ENCODE measurements around the gene KRTAP2-3. TPM values are rescaled to one million over a fixed set of nuclear protein-coding genes. Genes with fewer than 3 reads are reported as not detected.
"Not testable (repeated sequence)": the region's sequence is repeated elsewhere in the genome, so short reads cannot be mapped to it uniquely, and the experiment has no call there.

Gene KRTAP2-3, protein sequence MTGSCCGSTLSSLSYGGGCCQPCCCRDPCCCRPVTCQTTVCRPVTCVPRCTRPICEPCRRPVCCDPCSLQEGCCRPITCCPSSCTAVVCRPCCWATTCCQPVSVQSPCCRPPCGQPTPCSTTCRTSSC
- polyA plus RNA-seq (ENCODE audit: insufficient read length): not detected

DNA sequence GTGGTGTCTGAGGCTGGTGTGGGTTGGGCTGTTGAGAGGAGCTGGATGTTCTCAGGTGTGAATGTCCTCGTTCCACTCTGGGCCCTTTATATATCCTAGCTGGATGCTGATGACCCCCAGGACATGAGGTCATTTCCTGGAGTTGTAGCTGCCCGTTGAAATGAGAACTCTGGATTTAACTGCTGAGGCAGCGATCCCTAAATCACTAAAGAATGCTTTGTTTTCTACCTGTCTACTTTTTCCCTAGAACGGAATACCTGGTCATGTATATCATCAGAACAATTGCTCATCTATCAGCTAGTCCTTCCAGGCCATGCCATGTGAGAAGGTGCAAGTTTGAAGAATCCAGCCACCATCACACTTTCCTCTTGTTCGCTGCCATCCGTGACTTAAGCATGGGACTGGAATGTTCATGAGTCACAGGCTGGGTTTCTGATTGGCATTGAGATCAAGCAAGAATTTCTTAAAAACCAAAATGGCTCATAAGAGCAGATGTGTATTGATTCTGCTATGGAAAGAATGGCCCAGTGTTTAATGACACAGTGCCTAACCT, at the start of gene KRTAP2-3:
Gene KRTAP2-3 (minus strand): TSS at position 63 of the 553 bp plus-strand sequence. CDS start 64 bp downstream, outside the sequence.
- no peak for DNase-seq (ENCODE audit: low read depth)

DNA sequence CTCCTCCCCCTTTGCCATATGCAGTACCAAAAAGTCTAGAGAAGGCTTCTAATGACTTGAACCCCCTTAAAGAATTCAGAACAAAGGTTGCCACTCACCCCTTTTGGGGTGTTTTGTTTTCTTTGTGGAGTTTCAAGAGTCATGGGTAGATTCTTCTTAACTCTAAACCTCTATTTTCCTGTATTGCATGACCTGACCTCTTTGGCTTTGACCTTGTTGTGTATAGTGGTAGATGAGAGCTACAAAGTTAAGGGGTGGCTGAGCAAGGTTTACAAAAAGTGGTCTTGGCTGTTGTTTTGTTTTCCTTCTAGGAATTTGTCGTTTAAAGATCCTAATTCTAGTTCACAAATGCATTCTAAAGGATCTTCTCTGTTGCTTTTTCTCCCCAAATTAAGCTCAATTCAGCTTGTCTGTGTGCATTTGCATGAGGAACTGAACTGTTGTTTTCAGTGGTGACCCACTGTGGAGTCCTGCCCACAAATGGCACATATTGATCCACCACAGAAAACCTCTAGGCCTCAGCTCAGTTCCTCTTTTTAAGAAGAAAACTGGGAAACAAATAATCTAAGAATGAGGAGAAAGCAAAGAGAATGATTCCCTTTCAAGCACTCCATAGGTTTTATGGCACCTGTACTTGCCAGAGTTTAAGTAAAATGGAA, 48.9 kb upstream of the KRTAP2-3 start:
- not testable (repeated sequence) for DNase-seq (ENCODE audit: low read depth)

DNA sequence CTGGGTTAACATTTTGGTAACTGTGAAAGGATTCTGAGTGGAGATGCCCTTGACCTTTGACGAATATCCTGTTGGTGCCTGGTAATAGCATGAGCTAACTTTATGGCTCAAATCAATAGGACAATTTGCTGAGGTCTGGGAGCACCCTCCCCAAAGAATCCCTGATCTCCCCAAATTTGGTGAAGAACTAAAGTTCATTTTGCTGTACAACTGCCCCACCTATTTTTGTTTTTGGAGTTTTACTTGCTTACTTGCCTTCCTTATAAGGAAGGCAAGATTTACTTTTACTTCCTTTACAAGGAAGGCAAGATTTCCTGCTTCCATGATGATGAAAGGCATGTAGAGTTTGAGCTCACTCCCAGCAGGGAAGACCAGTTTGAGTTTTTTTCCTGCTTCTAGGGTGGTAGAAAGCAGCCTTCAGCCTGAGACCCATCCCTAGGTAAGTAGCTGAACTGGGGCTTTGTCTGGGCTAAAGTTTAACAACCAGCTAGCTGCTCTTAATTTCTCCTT, 48.1 kb upstream of the KRTAP2-3 start:
- no peak for DNase-seq (ENCODE audit: low read depth)

DNA sequence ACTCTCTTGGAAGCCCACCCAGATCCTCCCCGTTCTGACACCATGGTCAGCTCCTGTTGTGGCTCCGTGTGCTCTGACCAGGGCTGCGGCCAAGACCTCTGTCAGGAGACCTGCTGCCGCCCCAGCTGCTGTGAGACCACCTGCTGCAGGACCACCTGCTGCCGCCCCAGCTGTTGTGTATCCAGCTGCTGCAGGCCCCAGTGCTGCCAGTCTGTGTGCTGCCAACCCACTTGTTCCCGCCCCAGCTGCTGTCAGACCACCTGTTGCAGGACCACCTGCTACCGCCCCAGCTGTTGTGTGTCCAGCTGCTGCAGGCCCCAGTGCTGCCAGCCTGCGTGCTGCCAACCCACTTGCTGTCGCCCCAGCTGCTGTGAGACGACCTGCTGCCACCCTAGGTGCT, 45.4 kb upstream of the KRTAP2-3 start, which contains the start of gene KRTAP4-9:
Gene KRTAP4-9 (plus strand): TSS at position 43 of the 400 bp plus-strand sequence. CDS start 0 bp downstream, at position 43.
- not testable (repeated sequence) for DNase-seq (ENCODE audit: low read depth)

DNA sequence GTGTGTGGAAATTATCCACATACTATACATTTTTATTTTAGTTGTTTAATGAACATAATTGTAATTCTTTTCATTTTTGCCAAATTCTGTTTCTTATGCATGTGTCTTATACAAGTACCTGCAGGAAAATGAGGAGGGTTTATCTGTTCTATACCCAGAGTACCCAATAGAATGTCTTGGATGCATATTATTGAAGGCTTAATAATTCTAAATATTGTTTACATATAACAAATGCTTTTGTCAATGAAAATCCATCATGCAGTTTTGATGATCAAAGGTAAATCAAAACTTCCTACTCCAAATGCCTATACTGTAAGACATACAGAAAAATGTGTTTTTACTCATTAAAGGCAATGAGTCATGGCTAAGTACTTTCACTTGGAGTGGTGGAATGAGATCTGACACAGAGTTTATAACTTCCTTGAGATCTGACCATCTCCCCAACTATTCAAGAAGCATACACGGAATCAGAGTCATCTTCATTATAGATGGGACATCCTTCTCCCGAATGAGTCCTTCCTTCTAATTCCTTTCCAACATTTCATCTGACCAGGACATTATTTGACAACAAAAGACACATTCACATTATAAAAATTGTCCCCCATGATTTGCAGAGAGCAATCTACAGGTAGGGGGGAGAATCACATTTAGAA, 44.6 kb upstream of the KRTAP2-3 start:
- DNase-seq (ENCODE audit: low read depth): not testable (repeated sequence)

DNA sequence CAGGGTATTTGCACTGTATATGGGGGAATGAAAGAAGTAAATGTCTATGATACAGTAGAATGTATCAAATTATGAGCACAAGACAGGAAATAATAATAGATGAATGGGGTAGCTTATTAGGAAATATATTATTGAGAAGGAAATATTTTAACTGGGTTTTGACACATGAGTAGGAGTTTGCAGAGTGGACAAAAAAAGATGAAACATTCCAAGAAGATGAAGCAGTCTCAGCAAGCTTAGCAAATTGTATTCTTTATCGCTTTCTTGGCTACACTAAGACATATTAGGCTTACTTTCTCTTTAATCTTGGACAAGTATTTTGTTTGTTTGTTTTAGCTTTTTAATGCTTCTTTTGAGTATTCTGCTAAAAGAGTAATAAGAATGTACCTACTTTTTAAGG, 44.0 kb upstream of the KRTAP2-3 start:
- DNase-seq (ENCODE audit: low read depth): no peak

DNA sequence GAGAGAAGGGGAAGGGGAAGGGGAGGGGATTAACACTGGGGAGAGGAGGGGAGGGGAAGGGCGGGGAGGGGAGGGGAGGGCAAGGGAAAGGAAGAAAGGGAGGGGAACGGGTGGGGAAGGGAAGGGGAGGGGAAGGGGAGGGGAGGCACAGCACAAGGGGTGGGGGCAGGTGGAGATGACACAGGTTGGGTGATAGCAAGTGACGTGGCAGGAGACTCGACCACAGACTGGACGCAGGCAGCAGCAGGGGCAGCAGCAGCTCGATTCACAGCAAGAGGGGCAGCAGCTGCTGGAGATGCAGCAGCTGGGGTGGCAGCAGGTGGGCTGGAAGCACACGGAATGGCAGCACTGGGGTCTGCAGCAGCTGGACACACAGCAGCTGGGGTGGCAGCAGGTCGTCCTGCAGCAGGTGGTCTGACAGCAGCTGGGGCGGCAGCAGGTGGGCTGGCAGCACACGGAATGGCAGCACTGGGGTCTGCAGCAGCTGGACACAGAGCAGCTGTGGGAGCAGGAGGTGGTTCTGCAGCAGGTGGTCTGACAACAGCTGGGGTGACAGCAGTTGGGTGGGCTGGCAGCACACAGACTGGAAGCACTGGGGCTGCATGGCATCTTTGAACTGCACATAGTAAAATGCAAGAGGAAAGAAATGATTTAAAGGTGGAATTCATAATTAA, 41.8 kb upstream of the KRTAP2-3 start, which contains the start of gene KRTAP4-16:
Gene KRTAP4-16 (minus strand): TSS at position 624 of the 674 bp plus-strand sequence. CDS start 0 bp downstream, at position 624.
- DNase-seq (ENCODE audit: low read depth): no peak

DNA sequence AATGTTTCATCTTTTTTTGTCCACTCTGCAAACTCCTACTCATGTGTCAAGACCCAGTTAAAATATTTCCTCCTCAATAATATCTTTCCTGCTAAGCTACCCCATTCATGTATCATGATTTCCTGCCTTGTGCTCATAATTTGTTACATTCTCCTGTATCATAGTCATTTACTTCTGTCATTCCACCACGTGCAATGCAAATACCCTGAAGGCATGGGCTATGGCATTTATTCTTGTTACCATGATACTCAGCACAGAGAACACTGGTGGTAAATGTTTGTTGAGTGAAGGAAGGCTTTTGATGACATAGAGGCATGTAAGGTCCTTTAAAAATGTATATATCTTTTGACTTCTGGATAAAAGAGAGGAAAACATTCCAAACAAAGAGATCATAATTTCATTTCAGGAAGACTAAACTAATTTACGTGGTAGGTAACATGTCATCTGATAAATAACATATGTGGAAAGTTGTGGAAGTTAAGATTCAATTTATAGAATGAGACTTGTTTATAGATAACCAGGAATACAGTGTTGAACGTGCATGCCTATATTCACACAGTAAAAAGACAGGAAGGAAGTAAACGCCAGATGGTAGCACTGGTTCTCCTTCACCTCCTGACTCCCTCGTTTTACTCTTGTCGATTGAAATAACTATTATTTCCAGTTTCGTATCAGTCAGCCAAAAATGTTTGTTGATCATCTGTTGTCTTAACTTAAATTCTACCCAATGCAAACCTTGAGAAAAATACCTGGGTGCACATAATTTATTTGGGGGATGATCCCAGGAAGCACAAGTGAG, 40.0 kb upstream of the KRTAP2-3 start:
- not testable (repeated sequence) for DNase-seq (ENCODE audit: low read depth)

DNA sequence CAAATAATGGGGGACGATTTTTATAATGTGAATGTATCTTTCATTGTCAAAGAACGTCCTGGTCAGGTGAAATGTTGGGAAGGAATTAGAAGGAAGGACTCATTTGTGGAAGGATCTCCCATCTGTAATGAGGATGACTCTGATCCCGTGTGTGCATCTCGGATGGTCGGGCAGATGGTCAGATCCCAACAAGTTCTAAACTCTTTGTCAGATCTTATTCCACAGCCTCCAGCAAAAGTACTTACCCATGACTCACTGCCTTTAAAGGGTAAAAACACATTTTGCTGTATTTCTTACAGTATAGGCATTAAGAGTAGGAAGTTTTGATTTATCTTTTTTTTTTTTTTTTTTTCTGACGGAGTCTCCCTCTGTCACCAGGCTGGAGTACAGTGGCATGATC, 38.6 kb upstream of the KRTAP2-3 start:
- DNase-seq (ENCODE audit: low read depth): no peak

DNA sequence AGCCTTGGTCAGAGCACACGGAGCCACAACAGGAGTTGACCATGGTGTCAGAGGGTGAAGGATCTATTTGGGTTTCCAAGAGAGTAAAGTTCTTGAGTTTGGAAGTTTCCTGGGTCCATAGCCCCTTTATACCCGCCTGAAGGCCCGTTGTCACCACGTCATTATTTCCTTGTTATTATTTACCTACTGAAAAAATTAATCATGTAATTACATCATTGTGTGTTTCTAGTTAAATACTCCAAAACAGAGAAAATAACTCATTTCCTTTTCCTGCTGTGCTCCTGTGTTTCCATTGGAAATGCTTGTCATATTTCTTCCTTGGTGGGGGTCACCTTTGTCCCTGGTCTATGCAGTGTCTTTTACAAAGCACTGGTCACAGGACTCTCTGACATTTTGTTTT, 38.1 kb upstream of the KRTAP2-3 start, which contains the start of gene KRTAP4-8:
Gene KRTAP4-8 (minus strand): TSS at position 101 of the 400 bp plus-strand sequence. CDS start 58 bp downstream, at position 43.
- DNase-seq (ENCODE audit: low read depth): no peak

DNA sequence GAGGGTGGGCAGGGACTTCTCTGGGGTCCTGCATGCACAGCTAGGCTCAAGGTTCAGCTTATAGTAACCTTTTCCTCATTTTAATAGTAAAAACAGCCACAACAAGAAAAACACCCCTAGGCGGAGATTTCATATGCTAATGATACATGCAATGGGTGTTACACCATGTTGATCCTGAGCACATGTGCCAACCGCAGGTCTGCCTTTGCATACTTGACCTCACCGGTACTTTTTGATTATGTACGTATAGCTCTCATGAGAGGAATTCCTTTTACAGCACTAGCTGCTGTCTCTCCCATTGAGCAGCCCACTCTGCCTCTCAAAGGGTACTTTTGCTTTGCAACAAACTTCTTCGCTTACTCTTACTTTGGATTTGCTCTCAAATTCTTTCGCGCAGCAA, 36.1 kb upstream of the KRTAP2-3 start:
- no peak for DNase-seq (ENCODE audit: low read depth)

DNA sequence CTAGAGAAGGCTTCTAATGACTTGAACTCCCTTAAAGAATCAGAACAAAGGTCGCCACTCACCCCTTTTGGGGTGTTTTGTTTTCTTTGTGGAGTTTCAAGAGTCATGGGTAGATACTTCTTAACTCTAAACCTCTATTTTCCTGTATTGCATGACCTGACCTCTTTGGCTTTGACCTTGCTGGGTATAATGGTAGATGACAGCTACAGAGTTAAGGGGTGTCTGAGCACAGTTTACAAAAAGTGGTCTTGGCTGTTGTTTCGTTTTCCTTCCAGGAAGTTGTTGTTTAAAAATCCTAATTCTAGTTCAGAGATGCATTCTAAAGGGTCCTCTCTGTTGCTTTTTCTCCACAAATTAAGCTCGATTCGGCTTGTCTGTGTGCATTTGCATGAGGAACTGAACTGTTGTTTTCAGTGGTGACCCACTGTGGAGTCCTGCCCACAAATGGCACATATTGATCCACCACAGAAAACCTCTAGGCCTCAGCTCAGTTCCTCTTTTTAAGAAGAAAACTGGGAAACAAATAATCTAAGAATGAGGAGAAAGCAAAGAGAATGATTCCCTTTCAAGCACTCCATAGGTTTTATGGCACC, 28.9 kb upstream of the KRTAP2-3 start:
- DNase-seq (ENCODE audit: low read depth): not testable (repeated sequence)

DNA sequence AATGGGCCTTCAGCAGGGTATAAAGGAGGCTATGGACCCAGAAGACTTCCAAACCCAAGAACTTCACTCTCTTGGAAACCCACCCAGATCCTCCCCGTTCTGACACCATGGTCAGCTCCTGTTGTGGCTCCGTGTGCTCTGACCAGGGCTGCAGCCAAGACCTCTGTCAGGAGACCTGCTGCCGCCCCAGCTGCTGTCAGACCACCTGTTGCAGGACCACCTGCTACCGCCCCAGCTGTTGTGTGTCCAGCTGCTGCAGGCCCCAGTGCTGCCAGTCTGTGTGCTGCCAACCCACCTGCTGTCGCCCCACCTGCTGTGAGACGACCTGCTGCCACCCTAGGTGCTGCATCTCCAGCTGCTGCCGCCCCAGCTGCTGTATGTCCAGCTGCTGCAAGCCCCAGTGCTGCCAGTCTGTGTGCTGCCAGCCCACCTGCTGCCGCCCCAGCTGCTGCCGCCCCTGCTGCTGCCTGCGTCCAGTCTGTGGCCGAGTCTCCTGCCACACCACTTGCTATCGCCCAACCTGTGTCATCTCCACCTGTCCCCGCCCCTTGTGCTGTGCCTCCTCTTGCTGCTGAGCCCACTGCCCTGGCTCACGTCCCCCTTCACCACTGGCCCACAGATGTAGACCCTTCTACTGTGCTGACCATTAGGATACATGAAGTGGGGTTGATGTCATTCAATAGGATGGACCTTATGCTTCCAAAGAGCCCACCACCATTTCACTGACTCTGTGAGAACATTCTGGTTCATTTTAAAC, 24.4 kb upstream of the KRTAP2-3 start, which contains the start of gene KRTAP4-7:
Gene KRTAP4-7 (plus strand): TSS at position 51 of the 757 bp plus-strand sequence. CDS start 57 bp downstream, at position 108.
- DNase-seq (ENCODE audit: low read depth): not testable (repeated sequence)

DNA sequence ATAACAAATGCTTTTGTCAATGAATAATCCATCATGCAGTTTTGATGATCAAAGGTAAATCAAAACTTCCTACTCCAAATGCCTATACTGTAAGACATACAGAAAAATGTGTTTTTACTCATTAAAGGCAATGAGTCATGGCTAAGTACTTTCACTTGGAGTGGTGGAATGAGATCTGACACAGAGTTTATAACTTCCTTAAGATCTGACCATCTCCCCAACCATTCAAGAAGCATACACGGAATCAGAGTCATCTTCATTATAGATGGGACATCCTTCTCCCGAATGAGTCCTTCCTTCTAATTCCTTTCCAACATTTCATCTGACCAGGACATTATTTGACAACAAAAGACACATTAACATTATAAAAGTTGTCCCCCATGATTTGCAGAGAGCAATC, 23.5 kb upstream of the KRTAP2-3 start:
- not testable (repeated sequence) for DNase-seq (ENCODE audit: low read depth)

DNA sequence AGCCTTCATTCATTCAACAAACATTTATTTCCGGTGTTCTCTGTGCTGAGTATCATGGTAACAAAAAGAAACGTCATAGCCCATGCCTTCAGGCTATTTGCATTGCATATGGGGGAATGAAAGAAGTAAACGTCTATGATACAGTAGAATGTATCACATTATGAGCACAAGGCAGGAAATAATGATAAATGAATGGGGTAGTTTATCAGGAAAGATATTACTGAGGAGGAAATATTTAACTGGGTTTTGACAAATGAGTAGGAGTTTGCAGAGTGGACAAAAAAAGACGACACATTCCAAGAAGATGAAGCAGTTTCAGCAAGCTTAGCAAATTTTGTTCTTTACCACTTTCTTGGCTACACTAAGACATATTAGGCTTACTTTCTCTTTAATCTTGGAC, 22.7 kb upstream of the KRTAP2-3 start:
- DNase-seq (ENCODE audit: low read depth): no peak

DNA sequence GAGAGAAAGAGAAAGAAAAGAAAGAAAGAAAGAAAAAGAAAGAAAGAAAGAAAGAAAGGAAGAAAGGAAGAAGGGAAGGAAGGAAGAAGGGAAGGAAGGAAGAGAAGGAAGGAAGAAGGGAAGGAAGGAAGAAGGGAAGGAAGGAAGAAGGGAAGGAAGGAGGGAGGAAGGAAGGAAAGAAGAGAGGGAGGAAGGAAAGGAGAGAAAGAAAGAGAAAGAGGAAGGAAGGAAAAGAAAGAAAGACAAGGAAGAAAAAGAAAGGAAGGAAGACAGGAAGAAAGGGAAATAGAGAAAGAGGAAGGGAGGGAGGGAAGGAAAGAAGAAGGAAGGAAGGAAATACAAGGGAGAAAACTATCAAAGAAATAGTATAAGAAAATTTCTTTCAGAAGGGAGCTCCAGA, 16.9 kb upstream of the KRTAP2-3 start:
- no peak for DNase-seq (ENCODE audit: low read depth)

DNA sequence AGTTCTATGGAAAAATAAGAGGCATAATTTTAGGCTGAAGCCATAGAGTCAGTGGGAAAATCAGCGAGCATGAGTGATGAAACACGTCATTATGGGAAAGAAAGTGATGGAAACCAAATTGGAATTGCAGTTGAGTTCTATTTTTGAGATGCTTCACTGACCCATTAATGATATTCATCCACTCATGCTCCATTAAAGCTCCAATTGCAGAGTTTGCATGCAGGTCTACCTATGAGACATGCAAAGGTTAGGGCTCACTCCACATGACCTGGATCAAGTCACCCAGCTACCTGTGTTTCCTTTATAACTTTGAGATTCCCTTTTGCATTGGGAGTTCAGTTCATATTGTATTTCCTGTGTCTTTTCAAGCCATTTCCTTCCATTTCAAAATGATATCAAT, 13.8 kb upstream of the KRTAP2-3 start:
- no peak for DNase-seq (ENCODE audit: low read depth)

DNA sequence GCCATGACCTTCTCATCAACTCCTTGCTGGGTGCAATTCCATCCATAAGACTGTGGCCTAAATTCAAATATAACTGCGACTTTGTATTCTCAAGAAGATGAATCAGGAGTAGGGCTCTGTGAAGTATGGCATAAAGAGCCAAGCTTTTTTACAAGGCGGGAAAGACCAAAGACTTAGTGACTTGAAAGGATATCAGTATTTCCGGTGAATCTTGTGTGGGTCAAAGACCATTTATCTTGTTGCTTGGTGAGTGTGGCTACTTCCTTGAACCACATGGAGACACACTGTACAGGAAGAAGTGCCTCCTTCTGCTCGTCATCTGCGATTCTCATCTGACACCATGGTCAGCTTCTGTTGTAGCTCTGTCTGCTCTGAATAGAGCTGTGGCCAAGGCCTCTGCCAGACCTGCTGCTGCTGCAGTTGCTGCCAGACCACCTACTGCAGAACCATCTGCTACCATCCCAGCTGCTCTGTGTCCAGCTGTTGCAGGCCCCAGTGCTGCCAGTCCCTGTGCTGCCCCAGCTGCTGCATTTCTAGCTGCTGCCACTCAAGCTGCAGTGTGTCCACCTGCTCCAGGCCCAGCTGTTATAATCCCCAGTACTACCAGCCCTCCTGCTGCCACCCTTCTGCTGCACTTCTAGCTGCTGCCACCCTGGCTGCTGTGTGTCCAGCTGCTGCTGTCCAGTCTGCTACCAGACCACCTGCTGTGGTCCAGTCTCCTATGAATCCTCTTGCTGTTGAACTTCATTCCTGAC, 11.9 kb upstream of the KRTAP2-3 start:
- no peak for DNase-seq (ENCODE audit: low read depth)

DNA sequence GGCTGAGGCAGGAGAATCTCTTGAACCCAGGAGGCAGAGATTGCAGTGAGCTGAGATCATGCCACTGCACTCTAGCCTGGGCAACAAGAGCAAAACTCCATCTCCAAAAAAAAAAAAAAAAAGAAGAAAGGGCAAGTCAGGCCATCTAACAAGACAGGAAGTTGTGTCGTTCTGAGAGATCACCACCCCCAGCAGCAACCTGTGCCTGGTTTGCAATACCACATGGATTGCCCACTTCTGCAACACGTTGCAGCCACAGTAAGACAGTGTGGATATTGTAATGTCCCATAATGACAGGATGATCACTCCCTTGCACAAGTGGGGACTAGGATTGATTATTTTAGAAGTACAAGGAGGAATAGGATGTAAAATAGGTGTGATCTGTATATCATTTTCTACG, 9.1 kb upstream of the KRTAP2-3 start:
- DNase-seq (ENCODE audit: low read depth): no peak
